NCI-H1417 (cell line): ENCODE measurements around the gene VPS33A.
A peak's percentile ranks its signal among the peaks of the same experiment; 100 is the strongest.

Experiments
- DNase-seq, 3 experiments: peaks; one replicate each; lab custom pipeline; 2025; lab: John Stamatoyannopoulos, UW

Gene VPS33A

DNA sequence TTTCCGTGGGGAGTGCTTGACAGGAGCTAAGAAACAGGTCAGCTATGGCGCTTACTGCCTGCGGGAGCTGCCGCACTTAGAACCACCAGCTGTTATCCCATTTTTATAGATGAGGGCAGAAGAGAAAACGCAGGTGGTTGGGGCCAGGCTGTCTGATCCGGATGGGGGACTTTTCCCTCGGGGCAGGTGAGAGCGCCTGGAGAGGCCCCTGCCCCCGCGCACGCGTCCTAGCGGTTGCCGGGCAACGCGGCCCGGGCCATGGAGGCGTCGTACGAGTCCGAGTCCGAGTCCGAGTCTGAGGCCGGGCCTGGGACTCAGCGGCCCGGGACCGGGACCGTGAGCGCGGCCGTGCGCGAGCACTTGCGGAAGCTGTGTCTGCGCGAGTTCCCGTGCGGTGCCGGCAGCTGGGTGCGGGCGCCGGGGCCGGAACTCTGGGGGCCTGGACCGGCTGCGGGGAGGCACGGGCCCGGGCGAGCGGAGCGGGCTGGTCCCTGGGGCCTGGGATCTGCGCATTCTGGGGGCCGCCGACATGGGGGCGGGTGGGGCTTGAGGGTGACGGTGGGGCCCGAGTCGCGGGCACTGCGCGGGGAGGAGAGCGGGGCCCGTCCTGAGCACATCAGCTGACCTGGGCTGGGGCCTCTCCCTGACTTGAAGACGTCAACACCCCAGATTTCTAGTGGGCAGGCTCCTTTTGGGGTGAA is 83.3 kb downstream of the VPS33A start, which contains the start of gene LRRC43:
TSS of gene LRRC43 (plus strand) at position 237 of the 701 bp plus-strand sequence. CDS start at position 259, 22 bp downstream.
- peak; percentile 68 to 88 (median 82) for DNase-seq
